Iris pigment epithelial cell (primary cell): Measurements from ENCODE around the gene TGFB2.

ENCODE experiments used
- DNase-seq: peaks from one replicate; pipeline ENCODE4 v3.0.0-alpha.2; 2011; ENCODE audit warnings: low read depth

The TGFB2 gene

GRCh38 chr1:218361298-218362065, 16.3 kb downstream of the TGFB2 start:
- DNase-seq, result peak; percentile 71

GRCh38 chr1:218362418-218363076, 17.4 kb downstream of the TGFB2 start:
- no peak for DNase-seq

DNA sequence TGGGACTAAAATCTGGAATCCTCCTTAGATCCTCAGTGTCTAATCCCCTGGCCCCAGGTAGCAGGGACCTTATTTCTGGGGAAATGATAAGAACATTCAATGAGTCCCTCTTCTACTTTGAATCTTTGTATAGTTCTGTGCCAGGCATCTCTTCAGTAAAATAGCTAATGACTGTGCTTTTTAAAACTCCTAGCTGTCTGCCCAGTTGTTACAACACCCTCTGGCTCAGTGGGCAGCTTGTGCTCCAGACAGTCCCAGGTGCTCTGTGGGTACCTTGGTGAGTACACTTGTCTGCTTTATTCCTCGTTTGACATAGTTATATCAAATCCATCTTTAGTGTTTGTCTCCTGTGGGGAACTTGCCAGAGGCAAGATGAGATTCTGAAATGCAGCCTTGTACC, 18.0 kb downstream of the TGFB2 start:
- DNase-seq, result no peak

DNA sequence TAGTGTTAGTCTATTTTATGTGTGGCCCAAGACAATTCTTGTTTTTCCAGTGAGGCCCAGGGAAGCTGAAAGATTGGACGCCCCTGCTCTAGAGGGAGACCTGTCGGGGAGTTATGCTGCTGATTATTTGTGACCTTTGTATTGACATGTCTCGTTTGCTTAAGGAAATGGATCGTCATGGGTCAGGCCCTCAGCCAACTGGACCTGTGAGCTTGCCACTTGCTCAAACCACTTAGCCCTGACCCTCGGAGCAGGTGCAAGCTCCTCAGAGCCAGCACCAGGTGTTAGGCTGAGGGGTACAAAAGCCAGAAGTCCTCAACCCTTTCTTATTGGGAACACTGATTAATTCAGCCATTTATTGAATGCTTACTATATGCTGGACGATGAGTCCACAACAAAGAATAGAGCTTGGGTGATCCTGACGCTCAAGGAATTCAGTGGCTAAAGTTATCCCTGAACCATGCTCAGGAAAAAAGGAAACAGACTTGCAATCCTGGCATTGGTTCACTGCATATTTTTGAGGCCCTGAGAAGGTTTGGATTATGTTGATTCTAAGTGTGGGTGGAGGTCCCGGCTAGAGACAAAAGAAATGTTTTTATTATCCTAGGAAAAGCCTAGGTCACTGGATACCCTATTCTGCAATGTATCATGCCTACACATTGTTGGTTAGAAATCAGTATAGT, 19.0 kb downstream of the TGFB2 start:
- DNase-seq, result no peak

DNA sequence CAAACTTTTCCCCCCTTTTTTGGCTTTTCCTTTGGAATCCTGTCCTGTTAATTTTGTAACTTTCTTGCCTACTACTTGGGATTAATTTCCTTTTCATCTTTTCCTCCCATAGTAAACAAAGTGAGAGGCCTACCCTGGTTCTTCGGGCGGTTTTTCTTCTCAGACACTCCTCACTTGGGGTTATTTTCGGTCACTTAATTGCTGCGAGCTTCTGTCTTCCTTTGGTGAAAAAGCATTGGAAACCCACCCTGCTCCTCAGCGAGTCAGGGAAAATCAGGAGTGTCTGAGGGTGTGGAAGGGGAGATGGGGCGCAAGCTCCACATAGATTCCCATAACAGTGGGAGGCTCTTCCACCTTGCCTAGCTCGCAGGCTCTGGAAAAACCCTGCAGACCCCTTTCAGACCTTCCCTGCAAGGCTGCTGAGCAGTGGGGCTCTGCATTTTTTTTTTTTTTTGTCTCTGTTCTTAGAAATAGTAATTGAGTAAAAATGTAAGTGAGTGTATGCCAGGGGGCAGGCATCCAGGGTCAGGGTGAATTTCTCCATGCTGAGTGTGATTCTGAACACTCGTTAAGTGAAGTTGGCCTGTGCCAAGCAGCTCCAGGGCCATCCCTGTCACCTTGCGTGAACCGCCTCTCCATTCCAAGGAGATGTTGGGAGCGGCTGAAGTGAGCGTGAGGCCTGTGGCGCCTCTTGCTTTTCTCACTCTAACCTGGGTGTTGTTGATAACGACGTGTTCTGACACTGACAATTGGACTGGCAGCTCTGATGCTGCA, 20.3 kb downstream of the TGFB2 start:
- DNase-seq, result no peak

GRCh38 chr1:218366322-218367052, 21.4 kb downstream of the TGFB2 start:
- DNase-seq, result peak; percentile 47

DNA sequence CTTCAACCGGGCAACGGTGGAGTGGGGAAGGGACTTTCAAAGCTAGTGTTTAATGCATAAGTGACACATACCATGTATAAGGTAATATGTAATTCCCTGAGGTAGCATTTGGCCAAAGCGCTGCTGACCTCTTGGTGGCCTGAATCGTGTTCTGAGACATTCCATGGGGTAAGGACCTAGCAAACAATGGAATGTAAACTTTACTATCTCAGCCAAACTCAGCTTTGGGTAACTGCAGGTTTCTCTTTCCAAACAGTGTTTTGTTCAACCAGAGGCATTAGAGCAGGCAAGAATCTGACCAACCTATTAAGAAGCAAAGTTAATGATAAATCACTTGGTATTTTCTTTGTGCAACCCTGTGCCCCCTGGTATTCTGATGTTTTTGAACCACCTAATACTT, 22.0 kb downstream of the TGFB2 start:
- peak; percentile 61 for DNase-seq

- DNase-seq, result no peak
Measured at GRCh38 chr1:218368686-218369085, 23.6 kb downstream of the TGFB2 start.

GRCh38 chr1:218369688-218370511, 24.8 kb downstream of the TGFB2 start:
- DNase-seq, result peak; percentile 80

DNA sequence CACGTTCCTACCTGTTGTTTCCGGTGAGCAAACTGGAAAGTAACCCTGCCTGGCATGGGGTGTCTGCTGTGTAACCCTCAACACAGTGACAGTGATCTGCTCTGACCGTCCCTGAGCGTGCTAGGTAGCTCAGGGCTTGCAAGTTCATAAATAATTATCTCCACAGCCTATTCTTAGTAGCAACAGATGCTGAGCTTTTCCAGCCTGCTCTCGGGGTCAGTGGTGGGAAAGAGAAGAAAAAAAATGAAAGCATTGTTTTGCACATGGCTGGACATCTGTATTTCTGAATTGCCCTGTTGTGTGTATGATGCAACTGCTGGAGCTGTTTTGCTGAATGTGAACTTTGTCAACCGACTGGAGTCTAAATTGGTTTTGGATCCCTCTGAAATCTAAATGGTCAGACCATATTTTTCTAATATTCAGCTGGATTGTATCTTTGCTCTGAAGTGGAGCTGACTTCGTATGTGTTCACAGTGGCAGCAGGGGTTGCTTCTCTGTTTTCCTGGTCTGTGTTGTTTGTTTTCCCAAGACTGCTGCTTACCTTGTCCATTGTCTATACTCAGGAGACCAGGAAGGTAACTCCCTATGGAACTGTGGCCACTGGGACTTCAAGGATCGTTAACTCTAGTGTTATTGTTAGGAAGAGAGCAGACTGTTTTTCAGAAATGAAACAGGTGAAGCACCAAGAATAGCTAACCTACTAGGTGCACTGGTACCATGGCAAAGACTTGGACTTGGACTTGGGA, 27.0 kb downstream of the TGFB2 start:
- DNase-seq, result peak; percentile 74

DNA sequence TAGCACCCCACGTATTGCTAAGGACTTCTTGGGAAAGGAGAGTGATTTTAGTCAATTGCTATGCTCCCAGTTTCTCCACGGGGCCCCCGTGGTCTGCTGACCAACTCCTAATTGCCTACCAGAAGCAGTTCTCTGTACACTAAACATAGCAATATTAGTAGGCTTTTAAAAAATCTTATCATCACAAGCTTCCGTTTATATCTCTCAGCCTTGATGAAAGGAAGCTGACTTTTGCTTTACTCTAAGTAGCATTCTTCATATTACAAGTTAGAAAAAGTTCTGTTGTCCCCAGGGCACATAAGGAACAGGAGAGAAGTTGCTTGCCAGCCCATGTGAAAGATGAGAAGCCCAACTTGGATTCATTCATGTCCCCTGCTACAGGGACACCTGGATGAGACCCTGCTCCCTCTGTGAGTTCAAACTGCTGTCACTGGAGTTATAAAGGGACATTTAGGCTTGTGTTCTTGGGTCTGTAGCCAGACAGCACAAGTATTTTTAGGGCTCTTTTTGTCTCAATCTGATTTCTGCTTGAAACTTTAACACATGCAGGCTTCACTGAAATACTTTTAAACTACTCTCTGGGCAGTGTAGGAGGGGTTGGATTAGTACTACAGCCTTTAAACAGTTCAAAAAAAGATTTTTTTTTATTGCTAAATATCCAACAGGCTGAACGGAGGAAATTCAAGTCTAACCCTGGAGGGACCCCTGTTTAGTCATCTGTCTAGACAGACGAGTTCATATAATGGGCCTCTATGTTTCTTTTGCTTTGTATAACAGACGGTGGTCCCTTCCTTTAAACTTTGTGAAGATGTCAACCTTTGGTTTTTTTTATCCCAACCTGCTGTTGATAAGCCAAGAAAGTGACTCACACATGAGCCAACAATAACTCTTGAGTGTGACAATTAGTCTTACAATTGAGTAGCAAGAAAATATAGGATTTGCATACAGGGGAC, 29.5 kb downstream of the TGFB2 start:
- peak; percentile 80 for DNase-seq

DNA sequence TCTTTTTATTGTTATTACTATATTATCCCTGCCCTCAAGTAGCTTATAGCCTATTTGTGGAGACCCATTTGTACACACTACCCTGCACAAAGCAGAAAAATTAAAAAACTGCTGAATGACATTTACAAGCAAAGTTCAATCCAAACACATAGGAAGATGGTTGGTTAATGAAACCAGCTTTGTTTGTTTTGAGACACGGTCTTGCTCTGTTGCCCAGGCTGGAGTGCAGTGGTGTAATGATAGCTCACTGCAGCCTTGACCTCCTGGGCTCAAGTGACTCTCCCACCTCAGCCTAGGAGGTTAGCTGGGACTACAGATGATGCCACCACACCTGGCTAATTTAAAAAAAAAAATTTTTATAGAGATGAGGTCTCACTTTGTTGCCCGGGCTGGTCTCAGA, 31.6 kb downstream of the TGFB2 start:
- DNase-seq, result no peak

GRCh38 chr1:218377143-218377660, 32.1 kb downstream of the TGFB2 start:
- DNase-seq, result peak; percentile 99

DNA sequence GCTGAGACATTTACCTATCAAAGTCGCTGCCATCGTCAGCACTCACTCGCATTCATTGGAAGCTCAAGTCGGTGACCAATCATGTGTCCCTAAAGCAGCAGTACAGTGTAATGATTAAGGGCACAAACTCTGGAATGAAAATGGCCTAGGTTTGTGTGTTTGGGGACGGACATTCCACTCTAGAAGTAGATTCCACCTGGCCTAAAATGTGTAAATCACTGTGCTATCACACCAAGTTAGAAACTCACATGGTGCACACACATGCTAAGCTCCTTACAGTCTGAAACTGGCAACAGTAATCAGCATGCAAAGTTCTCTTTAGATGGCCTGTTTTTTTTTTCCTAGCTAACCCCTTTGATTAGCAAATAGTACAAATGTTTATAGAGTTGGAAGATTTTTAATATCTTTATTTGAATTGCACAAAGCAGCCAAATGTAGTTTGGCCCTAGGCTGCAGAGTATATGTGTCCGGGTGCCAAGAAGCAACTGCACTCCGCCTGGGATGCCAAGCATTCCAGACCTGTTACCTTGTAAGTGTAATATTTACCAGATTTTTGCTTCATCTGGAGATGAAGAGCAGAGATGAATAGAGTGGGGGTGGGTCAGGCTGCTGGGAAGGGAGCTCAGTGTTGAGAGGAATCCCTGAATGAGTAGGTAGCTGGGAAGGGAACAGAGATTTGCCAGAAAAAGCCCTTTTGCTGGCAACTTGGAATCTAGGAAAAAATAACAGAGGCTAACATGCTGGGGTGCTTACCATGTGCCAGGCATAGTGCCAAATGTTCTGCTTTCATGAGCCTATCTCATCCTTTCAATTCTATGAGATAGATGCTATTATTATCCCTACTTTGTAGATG, 35.2 kb downstream of the TGFB2 start:
- peak; percentile 86 for DNase-seq

DNA sequence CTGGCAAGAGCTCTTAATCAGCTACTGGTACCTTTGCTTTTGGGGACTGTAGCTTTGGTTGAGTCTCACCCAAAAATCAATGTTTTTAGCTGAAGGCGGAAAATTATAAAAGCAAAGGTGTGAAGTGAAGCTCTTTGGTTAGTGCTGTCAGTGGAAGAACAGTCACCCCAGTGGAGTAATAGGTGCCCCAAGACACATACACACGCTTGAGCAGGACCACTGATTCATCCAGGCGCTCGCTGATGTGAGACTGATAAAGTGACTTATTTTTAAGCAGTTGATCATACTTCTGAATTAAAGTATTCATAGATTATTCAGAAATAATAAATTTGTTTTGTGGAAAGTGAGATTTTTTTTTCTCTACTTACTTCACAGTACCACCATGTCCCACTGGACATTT, 37.1 kb downstream of the TGFB2 start:
- DNase-seq, result no peak

GRCh38 chr1:218383051-218383450, 37.9 kb downstream of the TGFB2 start:
- no peak for DNase-seq

DNA sequence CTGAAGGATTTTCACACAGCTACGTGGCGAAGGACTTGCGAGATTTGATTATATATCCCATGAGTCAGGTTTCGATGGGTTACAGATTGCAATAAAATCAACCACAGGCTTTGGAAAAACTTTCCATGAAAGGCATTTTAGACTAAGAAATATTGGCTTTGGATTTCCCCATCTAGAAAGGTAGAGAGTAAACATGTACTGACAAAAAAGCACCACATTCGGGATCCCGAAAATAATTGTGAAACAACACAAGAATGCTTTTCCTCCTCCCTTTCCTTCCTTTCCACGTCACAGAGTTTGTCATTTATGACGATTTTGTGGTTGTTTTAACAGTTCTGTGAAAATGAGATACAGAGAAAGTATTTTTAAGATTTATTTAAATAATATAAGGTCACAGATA, 38.5 kb downstream of the TGFB2 start:
- peak; percentile 80 for DNase-seq

DNA sequence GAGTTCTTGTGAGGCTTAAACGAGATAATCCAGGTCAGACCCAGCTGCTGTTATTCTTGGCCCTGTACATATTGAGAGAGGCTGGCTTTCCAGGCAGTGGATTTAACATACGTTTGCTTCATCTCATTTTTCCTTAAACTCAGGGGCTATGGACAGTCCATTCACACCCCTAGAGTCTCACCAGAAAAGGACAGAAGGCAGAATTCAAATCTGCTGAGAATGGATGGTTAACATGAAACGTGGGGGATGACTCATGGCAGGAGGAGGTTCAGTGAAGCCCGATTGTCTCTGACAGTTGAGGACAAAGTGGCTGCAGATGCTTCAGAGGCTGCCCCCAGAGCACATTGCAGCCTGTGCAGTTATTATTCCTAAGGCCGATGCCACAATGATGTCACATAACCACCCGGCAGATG, 39.5 kb downstream of the TGFB2 start:
- DNase-seq, result peak; percentile 74
